ENCODE results near the gene B3GALT6. TPM values are rescaled to one million over a fixed set of nuclear protein-coding genes. Genes with fewer than 3 reads are reported as not detected.

The B3GALT6 gene
- total and polyA plus RNA-seq, 4 donors = 1.2 to 9.0 (median 8.3) TPM

DNA sequence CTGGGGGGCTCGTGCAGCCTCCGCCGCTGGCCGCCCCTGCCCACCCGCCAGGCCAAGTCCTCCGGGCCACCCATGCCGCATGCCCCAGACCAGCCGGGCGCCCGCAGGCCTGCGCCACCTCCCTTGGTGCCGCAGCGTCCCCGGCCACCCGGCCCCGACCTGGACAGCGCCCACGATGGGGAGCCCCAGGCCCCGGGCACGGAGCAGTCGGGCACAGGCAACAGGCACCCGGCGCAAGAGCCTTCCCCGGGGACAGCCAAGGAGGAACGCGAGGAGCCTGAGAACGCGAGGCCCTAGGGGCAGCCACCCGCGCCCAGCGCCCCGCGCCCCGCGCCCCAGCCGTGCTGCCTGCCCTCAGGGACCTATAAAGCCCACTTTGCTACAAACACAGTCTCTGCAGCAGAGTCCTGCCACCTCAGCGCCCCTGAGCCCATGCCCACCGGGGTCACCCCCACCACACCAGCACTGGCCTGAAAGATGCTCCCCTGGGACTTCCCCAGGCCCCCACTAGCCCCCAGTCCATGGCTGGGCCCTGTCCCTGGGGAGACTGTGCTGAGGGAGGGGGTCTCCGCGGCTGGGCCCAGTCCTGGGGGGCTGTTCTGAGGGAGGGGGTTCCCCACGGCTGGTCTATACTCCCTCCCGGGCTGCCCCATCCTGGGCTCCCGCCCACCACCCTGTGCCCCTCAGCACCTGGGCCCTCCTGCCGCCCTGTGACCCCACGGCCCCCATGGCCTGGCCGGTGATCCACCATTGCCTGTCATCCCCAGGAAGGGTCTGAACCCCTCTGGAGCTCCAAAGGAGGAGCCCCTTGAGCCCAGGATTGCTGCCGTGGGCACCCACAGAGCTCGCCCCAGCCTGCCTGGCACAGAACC is 34.2 kb upstream of the B3GALT6 start:
- 95% methylated on average over 48 of the region's 48 CpGs for WGBS
- H3K27ac ChIP-seq (ENCODE audit: low read depth in 1 of 2, low read length in 2 of 2) = no peak overlapping the region
- no peaks in the 10 kb centered on the region for H3K9me3 ChIP-seq (ENCODE audit: control insufficient read depth in 4 of 4, low read length in 3 of 4)
- TF ChIP-seq SP1 (IDR thresholded peaks at IDR 0.05) = no peak
- TF ChIP-seq RXRA (IDR thresholded peaks at IDR 0.05) = no peak
- no peak for TF ChIP-seq EGR1 (IDR thresholded peaks at IDR 0.05; ENCODE audit: low read depth in 2 of 2)
- TF ChIP-seq, protein P1, sequence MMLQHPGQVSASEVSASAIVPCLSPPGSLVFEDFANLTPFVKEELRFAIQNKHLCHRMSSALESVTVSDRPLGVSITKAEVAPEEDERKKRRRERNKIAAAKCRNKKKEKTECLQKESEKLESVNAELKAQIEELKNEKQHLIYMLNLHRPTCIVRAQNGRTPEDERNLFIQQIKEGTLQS (IDR thresholded peaks at IDR 0.05) = no peak
- TF ChIP-seq HNF4G (IDR thresholded peaks at IDR 0.05) = no peak
- TF ChIP-seq FOXA2 (IDR thresholded peaks at IDR 0.05) = no peak
- TF ChIP-seq HNF4A (conservative IDR thresholded peaks at IDR 0.05) = no peak
- no peak for TF ChIP-seq YY1 (IDR thresholded peaks at IDR 0.05)
- no peak for TF ChIP-seq RAD21 (IDR thresholded peaks at IDR 0.05)
- no peak for TF ChIP-seq MAX (IDR thresholded peaks at IDR 0.05)
- TF ChIP-seq NR2F2 (IDR thresholded peaks at IDR 0.05) = no peak
- TF ChIP-seq GABPA (IDR thresholded peaks at IDR 0.05 in 1 of 2, conservative IDR thresholded peaks at IDR 0.05 in 1 of 2) = no peak
- no peak for TF ChIP-seq ZBTB33 (IDR thresholded peaks at IDR 0.05)
- TF ChIP-seq, protein P2, sequence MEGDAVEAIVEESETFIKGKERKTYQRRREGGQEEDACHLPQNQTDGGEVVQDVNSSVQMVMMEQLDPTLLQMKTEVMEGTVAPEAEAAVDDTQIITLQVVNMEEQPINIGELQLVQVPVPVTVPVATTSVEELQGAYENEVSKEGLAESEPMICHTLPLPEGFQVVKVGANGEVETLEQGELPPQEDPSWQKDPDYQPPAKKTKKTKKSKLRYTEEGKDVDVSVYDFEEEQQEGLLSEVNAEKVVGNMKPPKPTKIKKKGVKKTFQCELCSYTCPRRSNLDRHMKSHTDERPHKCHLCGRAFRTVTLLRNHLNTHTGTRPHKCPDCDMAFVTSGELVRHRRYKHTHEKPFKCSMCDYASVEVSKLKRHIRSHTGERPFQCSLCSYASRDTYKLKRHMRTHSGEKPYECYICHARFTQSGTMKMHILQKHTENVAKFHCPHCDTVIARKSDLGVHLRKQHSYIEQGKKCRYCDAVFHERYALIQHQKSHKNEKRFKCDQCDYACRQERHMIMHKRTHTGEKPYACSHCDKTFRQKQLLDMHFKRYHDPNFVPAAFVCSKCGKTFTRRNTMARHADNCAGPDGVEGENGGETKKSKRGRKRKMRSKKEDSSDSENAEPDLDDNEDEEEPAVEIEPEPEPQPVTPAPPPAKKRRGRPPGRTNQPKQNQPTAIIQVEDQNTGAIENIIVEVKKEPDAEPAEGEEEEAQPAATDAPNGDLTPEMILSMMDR (IDR thresholded peaks at IDR 0.05; ENCODE audit: low read depth, low read length, missing input control) = no peak
- TF ChIP-seq TAF1 (conservative IDR thresholded peaks at IDR 0.05) = no peak
- TF ChIP-seq JUND (IDR thresholded peaks at IDR 0.05) = no peak
- no peak for TF ChIP-seq REST (IDR thresholded peaks at IDR 0.05)
- TF ChIP-seq FOXA1 (IDR thresholded peaks at IDR 0.05) = no peak
- no peak overlapping the region for H3K9ac ChIP-seq (ENCODE audit: low read depth in 1 of 2, low read length in 2 of 2)
- no peaks in the 10 kb centered on the region for H3K27me3 ChIP-seq (ENCODE audit: control insufficient read depth in 4 of 4, insufficient read depth in 4 of 4, low read length in 3 of 4)
- H3K36me3 ChIP-seq (ENCODE audit: control insufficient read depth in 4 of 4, insufficient read depth in 3 of 4, low read depth in 1 of 4, low read length in 3 of 4) = no peaks in the 10 kb centered on the region
- peaks cover 0 to 9% (median 0%) of the 10 kb centered on the region in 4 donors for H3K4me1 ChIP-seq (ENCODE audit: control insufficient read depth in 4 of 4, insufficient read depth in 4 of 4, low read length in 3 of 4)
- no peak overlapping the region for H3K4me3 ChIP-seq (ENCODE audit: low read depth in 1 of 3, low read length in 3 of 3)
- no peak for DNase-seq (ENCODE audit: low spot score)
